Measurements from ENCODE around the gene KCNG3.

Gene KCNG3

GRCh38 chr2:42446503-42447271 is 47.1 kb downstream of the KCNG3 start:
- no peak overlapping the region for H3K27ac ChIP-seq
- no peak for TF ChIP-seq ZFX (IDR thresholded peaks at IDR 0.05; ENCODE audit: borderline replicate concordance)
- TF ChIP-seq, protein P1, sequence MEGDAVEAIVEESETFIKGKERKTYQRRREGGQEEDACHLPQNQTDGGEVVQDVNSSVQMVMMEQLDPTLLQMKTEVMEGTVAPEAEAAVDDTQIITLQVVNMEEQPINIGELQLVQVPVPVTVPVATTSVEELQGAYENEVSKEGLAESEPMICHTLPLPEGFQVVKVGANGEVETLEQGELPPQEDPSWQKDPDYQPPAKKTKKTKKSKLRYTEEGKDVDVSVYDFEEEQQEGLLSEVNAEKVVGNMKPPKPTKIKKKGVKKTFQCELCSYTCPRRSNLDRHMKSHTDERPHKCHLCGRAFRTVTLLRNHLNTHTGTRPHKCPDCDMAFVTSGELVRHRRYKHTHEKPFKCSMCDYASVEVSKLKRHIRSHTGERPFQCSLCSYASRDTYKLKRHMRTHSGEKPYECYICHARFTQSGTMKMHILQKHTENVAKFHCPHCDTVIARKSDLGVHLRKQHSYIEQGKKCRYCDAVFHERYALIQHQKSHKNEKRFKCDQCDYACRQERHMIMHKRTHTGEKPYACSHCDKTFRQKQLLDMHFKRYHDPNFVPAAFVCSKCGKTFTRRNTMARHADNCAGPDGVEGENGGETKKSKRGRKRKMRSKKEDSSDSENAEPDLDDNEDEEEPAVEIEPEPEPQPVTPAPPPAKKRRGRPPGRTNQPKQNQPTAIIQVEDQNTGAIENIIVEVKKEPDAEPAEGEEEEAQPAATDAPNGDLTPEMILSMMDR (IDR thresholded peaks at IDR 0.05) = no peak

GRCh38 chr2:42443718-42444399 is 49.9 kb downstream of the KCNG3 start:
- H3K27ac ChIP-seq = no peak overlapping the region
- TF ChIP-seq ZFX (IDR thresholded peaks at IDR 0.05; ENCODE audit: borderline replicate concordance) = no peak
- TF ChIP-seq, protein P1 (IDR thresholded peaks at IDR 0.05) = no peak

- TF ChIP-seq ZFX (IDR thresholded peaks at IDR 0.05; ENCODE audit: borderline replicate concordance) = no peak
- TF ChIP-seq, protein P1 (IDR thresholded peaks at IDR 0.05) = no peak
- no peak overlapping the region for H3K27ac ChIP-seq
These were observed 51.0 kb downstream of the KCNG3 start for GRCh38 chr2:42442774-42443173.

- TF ChIP-seq, protein P1 (IDR thresholded peaks at IDR 0.05) = no peak
- H3K27ac ChIP-seq = no peak overlapping the region
These were observed 55.1 kb downstream of the KCNG3 start for GRCh38 chr2:42438685-42439084.

GRCh38 chr2:42436370-42436769 is 57.4 kb downstream of the KCNG3 start:
- H3K27ac ChIP-seq = no peak overlapping the region
- TF ChIP-seq, protein P1 (IDR thresholded peaks at IDR 0.05) = no peak
- TF ChIP-seq ZFX (IDR thresholded peaks at IDR 0.05; ENCODE audit: borderline replicate concordance) = no peak

DNA sequence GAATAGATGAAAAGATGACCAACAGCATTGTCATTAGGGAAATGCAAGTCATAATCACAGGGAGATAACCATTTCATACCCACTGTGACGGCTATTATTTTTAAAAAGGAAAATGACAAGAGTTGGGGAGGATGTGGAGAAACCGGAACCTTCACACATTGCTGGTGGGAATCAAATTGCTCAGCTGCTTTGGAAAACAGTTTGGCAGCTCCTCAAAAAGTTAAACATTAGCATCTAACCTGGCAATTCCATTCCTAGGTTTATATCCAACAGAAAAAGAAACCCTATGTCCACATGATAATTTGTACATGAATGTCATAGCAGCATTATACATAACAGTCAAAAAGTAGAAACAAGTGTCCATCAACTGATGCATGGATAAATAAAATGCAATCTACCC is 58.2 kb downstream of the KCNG3 start:
- TF ChIP-seq, protein P1 (IDR thresholded peaks at IDR 0.05) = no peak
- no peak for TF ChIP-seq ZFX (IDR thresholded peaks at IDR 0.05; ENCODE audit: borderline replicate concordance)
- H3K27ac ChIP-seq = no peak overlapping the region

DNA sequence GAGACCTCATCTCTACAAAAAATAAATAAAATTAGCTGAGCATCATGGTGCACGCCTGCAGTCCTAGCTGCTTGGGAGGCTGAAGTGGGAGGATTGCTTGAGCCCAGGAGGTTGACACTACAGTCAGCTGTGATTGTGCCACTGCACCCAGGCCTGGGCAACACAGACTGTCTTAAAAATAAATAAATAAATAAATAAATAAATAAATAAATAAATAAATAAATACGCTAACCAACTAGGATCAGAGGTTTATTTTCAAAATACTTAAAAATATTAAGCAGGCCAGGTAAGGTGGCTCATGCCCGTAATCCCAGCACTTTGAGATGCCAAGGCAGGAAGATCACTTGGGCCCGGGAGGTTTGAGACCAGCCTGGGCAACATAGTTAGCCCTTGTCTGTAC is 63.6 kb downstream of the KCNG3 start:
- TF ChIP-seq, protein P1 (IDR thresholded peaks at IDR 0.05) = no peak
- no peak for TF ChIP-seq ZFX (IDR thresholded peaks at IDR 0.05; ENCODE audit: borderline replicate concordance)

More for the DNA sequence above, 63.6 kb downstream of the KCNG3 start:
- no peak overlapping the region for H3K27ac ChIP-seq
